Keratinocyte (primary cell): ENCODE results near the gene APCDD1L. TPM values are rescaled to one million over a fixed set of nuclear protein-coding genes. Genes with fewer than 3 reads are reported as not detected.

Experiments used
- DNase-seq: peaks from one replicate; pipeline ENCODE4 v3.0.0-alpha.2; 2011; ENCODE audit warnings: low read depth, missing footprints, low spot score
- FAIRE-seq: peaks from 2 replicates; lab custom pipeline; 2011; peaks lifted over from hg19 to GRCh38; lab: Jason Lieb, UNC
- H2AFZ ChIP-seq: 2 replicates; pipeline ENCODE4 v1.6.0; 2012; ENCODE audit warnings: low read length, control low read depth, inconsistent platforms; ENCODE audit not compliant: control insufficient read depth
- H3K27ac ChIP-seq: 2 replicates; pipeline ENCODE4 v1.5.1; 2011; ENCODE audit warnings: low read length; ENCODE audit not compliant: control insufficient read depth, insufficient read depth
- H3K27me3 ChIP-seq: 3 replicates; pipeline ENCODE4 v1.6.0; 2011; ENCODE audit warnings: low read length; ENCODE audit not compliant: control insufficient read depth, insufficient read depth; ENCODE audit errors: extremely low read depth
- H3K36me3 ChIP-seq, 2 experiments: 2 replicates in 1 of 2; 3 replicates in 1 of 2; pipeline ENCODE4 v1.5.1; 2011; ENCODE audit warnings: low read length in 2 of 2, mild to moderate bottlenecking in 1 of 2; ENCODE audit not compliant: control insufficient read depth in 2 of 2, insufficient read depth in 2 of 2; ENCODE audit errors: extremely low read depth in 1 of 2
- H3K4me1 ChIP-seq: 3 replicates; pipeline ENCODE4 v1.5.1; 2011; ENCODE audit warnings: low read length; ENCODE audit not compliant: control insufficient read depth, insufficient read depth; ENCODE audit errors: extremely low read depth
- H3K4me2 ChIP-seq: 3 replicates; pipeline ENCODE4 v1.6.0; 2011; ENCODE audit warnings: low read depth, low read length; ENCODE audit not compliant: control insufficient read depth, insufficient read depth; ENCODE audit errors: extremely low read depth
- H3K4me3 ChIP-seq, 3 experiments: fragments of 200-600 bp in 1 of 3; sonication (generic) in 1 of 3; 2 replicates in 2 of 3; 3 replicates in 1 of 3; pipeline ENCODE4 v1.5.1; 2011 to 2016; ENCODE audit warnings: low read length in 3 of 3, mild to moderate bottlenecking in 3 of 3, control low read depth in 2 of 3, inconsistent platforms in 1 of 3, low read depth in 1 of 3, mixed read lengths in 1 of 3, mixed run types in 1 of 3, moderate library complexity in 1 of 3; ENCODE audit not compliant: control insufficient read depth in 2 of 3, insufficient read depth in 2 of 3; ENCODE audit errors: extremely low read depth in 1 of 3
- H3K79me2 ChIP-seq: 2 replicates; pipeline ENCODE4 v1.6.0; 2012; ENCODE audit warnings: low read length; ENCODE audit not compliant: control insufficient read depth, insufficient read depth
- H3K9ac ChIP-seq: 3 replicates; pipeline ENCODE4 v1.6.0; 2011; ENCODE audit warnings: low read length; ENCODE audit not compliant: control insufficient read depth, insufficient read depth; ENCODE audit errors: extremely low read depth
- H3K9me1 ChIP-seq: 3 replicates; pipeline ENCODE4 v1.6.0; 2011; ENCODE audit warnings: low read length; ENCODE audit not compliant: control insufficient read depth, insufficient read depth; ENCODE audit errors: extremely low read depth
- H3K9me3 ChIP-seq: 2 replicates; pipeline ENCODE4 v1.5.1; 2012; ENCODE audit warnings: low read depth, low read length; ENCODE audit not compliant: control insufficient read depth
- H4K20me1 ChIP-seq: 3 replicates; pipeline ENCODE4 v1.6.0; 2011; ENCODE audit warnings: low read length; ENCODE audit not compliant: control insufficient read depth, insufficient read depth; ENCODE audit errors: extremely low read depth
- CTCF ChIP-seq, 3 experiments: IDR thresholded peaks in 1 of 3; conservative IDR thresholded peaks in 1 of 3; optimal IDR thresholded peaks in 1 of 3; 2 replicates in 2 of 3; 3 replicates in 1 of 3; pipeline versions ENCODE3 to v1.5.1; 2011; ENCODE audit warnings: low read length in 3 of 3, mild to moderate bottlenecking in 3 of 3, moderate library complexity in 2 of 3, control low read depth in 1 of 3, inconsistent platforms in 1 of 3; ENCODE audit not compliant: insufficient read depth in 2 of 3; ENCODE audit errors: extremely low read depth in 1 of 3
- EZH2 ChIP-seq: IDR thresholded peaks from one replicate; pipeline ENCODE4 v1.6.1; 2012; ENCODE audit warnings: inconsistent platforms, mild to moderate bottlenecking, low read length, moderate library complexity
- dilution Hi-C: fragments of 300-500 bp; cut with MboI; formaldehyde crosslinking; loops from one replicate; pipeline ENCODE4 v1.7.0; 2020; ENCODE audit warnings: low sequenced_read_pairs; ENCODE audit not compliant: extremely low pct_ligation_motif_present
- polyA plus RNA-seq, 5 experiments: library from polyadenylated mRNA; depleted of rRNA in 3 of 5; stranded (reverse) in 3 of 5; stranded (forward) in 1 of 5; unstranded in 1 of 5; fragments of >200 nt; gene quantifications; 1 replicate in 1 of 5; 2 replicates in 3 of 5; 3 replicates in 1 of 5; pipeline versions ENCODE4 v1.2.1 to v1.2.3, GENCODE V29; 2011 to 2012; ENCODE audit warnings: missing spikeins in 2 of 5, low read depth in 1 of 5, low replicate concordance in 1 of 5

APCDD1L gene
- polyA plus RNA-seq, 1 donor (not counting 4 experiments of a cell fraction or from before 2014, with no cell fraction given): 0.67 TPM

DNA sequence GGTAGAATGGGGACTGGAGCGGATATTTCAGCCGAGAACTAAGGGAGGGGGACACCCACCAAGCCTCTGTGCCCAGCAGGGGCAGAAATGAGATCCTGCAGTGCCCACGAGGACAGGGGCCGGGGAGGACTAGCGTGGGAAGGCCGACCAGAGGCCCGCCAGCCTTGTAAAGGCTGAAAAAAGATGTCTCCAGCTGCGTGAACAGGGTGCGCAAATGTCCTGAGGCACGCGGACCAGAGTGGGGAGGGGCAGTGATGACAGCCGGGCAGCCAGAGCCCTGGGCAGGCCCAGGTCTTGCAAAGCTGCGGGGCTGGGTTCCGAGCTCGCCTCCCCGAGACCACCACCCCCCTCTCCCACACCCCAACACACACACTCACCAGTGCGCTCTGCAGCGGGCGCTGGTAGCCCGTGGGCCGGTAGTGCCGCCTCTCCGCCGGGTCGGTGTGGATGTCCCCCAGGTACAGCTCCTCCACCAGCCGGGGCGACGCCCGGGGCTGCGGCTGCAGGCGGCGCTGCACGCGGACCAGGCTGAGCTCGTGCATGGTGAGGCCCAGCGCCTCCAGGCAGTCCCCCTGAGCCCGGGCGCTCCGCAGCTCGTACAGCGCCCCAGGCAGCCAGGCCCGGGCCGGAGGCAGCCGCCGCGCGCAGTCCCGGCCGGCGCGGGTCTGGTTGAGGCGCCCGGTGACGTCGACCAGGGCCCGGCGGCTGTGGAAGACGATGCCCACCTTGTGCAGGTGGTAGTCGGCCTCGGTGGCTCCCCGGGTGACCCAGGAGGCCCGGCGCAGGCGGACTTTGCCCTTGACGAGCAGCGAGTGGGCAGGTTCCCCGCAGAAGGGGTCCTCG is 48.2 kb downstream of the APCDD1L start:
- dilution Hi-C loops: no loop called here

DNA sequence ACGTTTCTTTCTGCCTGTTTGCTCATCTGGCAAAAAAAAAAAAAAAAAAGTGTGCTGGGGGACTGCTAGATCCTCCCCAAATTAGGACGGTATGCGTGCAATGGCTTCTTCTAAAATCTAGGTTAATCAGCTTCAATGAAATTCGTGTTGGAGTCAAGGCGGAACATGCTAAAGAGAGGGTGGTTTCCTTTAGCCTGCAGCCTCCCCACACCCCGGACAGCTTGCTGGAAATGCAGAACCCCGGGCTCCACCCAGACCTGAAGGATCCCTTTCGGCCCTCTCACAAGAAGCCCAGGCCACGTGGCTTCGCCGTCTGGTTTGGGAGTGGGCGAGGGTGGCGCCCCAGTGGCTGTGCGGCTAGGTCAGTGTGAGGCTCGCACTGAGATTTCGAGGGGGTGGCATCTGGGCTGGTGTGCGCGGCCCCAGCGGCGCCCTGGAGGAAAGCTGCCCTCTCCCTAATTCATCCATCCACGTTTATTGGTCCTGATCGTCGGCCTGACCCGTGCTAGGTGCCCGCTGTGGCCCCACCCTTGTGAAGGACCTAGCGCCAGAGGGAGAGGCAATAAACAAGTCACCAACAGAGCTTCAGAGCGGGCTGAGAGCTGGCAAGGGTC is 49.0 kb downstream of the APCDD1L start:
- H3K27ac ChIP-seq: no peak overlapping the region
- H3K27me3 ChIP-seq: no peaks in the 10 kb centered on the region
- H3K9me1 ChIP-seq: no peaks in the 10 kb centered on the region
- TF ChIP-seq EZH2 (no peak), CTCF (optimal IDR thresholded peaks at IDR 0.05 in 1 of 3, IDR thresholded peaks at IDR 0.05 in 1 of 3, conservative IDR thresholded peaks at IDR 0.05 in 1 of 3; ENCODE audit: extremely low read depth in 1 of 3, insufficient read depth in 2 of 3, low read length in 3 of 3) (no peak)
- peaks cover 16% of the 10 kb centered on the region for H3K4me1 ChIP-seq
- H3K9ac ChIP-seq: no peak overlapping the region
- H4K20me1 ChIP-seq: no peaks in the 10 kb centered on the region
- no peak overlapping the region for H2AFZ ChIP-seq
- no peaks in the 10 kb centered on the region for H3K79me2 ChIP-seq
- no peak overlapping the region for H3K4me3 ChIP-seq
- H3K36me3 ChIP-seq: no peaks in the 10 kb centered on the region
- H3K4me2 ChIP-seq: no peak overlapping the region
- DNase-seq (no peak), FAIRE-seq (no peak)
- dilution Hi-C loops: no loop called here
- H3K9me3 ChIP-seq: no peaks in the 10 kb centered on the region

More for the DNA sequence above, 48.2 kb downstream of the APCDD1L start:
- H3K9me1 ChIP-seq: no peaks in the 10 kb centered on the region
- H3K9ac ChIP-seq: no peak overlapping the region
- DNase-seq: no peak
- no peak for FAIRE-seq
- no peak overlapping the region for H2AFZ ChIP-seq
- H4K20me1 ChIP-seq: no peaks in the 10 kb centered on the region
- no peaks in the 10 kb centered on the region for H3K36me3 ChIP-seq
- no peak overlapping the region for H3K4me3 ChIP-seq
- no peak for TF ChIP-seq CTCF (optimal IDR thresholded peaks at IDR 0.05 in 1 of 3, IDR thresholded peaks at IDR 0.05 in 1 of 3, conservative IDR thresholded peaks at IDR 0.05 in 1 of 3; ENCODE audit: extremely low read depth in 1 of 3, insufficient read depth in 2 of 3, low read length in 3 of 3)
- TF ChIP-seq EZH2: no peak
- no peak overlapping the region for H3K4me2 ChIP-seq
- no peaks in the 10 kb centered on the region for H3K79me2 ChIP-seq
- H3K9me3 ChIP-seq: no peaks in the 10 kb centered on the region
- H3K4me1 ChIP-seq: peaks cover 8% of the 10 kb centered on the region
- no peak overlapping the region for H3K27ac ChIP-seq
- no peaks in the 10 kb centered on the region for H3K27me3 ChIP-seq
